Measurements from ENCODE around the gene TULP4.

TULP4 gene

DNA sequence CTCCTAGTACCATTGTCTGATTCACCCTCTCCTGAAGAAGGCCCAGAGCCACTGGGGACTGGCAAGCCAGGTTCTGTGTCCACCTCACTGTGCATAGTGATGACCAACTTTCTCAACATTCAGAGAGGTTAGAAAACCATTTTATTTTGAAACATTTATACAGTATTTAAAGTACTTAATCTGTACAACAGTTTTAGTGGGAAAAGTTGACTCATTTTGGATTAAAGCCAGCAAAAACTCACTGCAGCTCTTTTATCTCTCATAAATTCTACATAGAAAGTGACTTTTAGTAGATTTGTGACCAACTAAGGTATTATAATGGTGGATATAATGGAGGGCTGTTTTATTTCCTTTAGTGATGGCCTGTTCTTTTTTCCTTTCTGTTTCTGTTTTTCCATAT lies 9.7 kb downstream of the TULP4 start:
- DNase-seq (ENCODE audit: low read depth), result peak; percentile 36
- no peak overlapping the region for H3K4me3 ChIP-seq (ENCODE audit: low read length)
- TF ChIP-seq, protein P1, sequence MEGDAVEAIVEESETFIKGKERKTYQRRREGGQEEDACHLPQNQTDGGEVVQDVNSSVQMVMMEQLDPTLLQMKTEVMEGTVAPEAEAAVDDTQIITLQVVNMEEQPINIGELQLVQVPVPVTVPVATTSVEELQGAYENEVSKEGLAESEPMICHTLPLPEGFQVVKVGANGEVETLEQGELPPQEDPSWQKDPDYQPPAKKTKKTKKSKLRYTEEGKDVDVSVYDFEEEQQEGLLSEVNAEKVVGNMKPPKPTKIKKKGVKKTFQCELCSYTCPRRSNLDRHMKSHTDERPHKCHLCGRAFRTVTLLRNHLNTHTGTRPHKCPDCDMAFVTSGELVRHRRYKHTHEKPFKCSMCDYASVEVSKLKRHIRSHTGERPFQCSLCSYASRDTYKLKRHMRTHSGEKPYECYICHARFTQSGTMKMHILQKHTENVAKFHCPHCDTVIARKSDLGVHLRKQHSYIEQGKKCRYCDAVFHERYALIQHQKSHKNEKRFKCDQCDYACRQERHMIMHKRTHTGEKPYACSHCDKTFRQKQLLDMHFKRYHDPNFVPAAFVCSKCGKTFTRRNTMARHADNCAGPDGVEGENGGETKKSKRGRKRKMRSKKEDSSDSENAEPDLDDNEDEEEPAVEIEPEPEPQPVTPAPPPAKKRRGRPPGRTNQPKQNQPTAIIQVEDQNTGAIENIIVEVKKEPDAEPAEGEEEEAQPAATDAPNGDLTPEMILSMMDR (IDR thresholded peaks at IDR 0.05; ENCODE audit: insufficient read depth, low read depth, low read length, missing control alignments), result no peak

DNA sequence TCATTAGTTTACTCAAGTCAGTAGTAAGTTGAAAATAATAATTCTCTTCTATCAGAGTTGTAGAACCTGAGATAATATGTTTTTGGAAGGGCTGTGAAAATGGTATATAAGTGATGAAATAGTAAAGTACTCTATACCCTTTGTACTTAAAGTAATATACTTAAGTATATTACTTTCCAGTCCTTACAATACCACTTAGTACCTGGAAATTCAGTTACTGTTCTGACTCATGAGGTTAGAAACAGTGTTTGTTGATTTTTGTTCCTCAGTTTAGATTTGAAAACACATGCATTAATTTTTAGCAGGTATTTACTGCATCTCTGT lies 10.1 kb downstream of the TULP4 start:
- TF ChIP-seq, protein P1 (IDR thresholded peaks at IDR 0.05; ENCODE audit: insufficient read depth, low read depth, low read length, missing control alignments), result no peak
- DNase-seq (ENCODE audit: low read depth), result no peak
- H3K4me3 ChIP-seq (ENCODE audit: low read length), result no peak overlapping the region

DNA sequence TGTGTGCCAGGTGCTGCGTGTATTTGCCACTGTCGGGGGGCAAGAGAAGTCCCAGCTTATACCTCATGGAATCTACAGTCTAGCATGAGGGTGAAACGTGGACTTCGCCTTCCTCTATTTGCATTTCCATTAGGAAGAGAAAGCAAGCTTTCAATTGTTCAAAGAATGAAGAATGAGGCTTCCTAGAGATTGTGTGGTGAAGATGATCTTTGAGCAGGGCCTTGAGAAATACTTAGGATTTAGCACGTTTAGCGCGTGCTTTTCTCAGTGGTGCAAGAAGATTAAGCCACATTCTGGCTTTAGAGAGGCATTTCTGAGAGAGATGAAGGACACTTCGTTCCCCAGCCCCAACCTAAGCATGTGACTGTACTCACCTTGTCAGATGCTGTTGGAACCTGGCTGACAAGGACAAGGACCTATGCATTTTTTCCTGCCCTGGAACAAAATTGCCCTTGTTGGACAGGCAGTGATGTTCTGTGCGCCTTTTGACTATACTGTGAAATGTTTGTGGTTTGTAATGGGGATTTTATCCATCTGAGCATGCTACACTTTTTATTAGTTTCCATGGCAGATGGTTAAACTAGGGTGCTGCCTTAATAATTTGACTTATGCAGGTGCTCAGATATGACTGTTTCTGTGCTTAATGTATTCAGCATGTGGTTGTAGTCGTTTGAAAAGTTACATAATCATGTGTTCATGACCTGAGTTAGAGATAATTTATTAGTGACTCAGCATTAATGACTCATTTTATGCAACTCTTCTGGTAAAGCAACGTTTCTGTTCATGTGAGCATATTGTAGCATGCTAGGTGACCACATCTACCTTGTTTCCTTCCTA lies 10.7 kb downstream of the TULP4 start:
- TF ChIP-seq, protein P1 (IDR thresholded peaks at IDR 0.05; ENCODE audit: insufficient read depth, low read depth, low read length, missing control alignments), result no peak
- H3K4me3 ChIP-seq (ENCODE audit: low read length), result no peak overlapping the region
- DNase-seq (ENCODE audit: low read depth), result peak; percentile 91

DNA sequence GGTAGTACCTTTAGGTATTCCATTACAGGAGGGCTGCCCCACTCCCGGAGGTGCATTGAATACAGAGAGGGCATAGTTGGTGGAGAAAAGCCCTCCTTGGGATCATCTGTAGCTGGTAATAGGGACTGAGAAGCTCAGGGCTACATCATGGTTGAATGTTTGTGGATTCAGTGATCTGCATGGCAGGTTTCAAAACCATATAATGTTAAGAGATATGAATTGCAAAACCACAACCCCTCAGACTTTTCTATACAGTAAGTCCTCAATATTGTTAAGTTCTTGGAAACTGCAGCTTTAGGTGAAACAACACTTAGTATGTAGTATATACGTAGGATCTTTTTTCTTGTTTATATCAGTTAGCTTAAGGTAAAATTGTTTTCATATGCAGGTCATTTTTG lies 11.3 kb downstream of the TULP4 start:
- DNase-seq (ENCODE audit: low read depth), result no peak
- TF ChIP-seq, protein P1 (IDR thresholded peaks at IDR 0.05; ENCODE audit: insufficient read depth, low read depth, low read length, missing control alignments), result no peak
- H3K4me3 ChIP-seq (ENCODE audit: low read length), result no peak overlapping the region

DNA sequence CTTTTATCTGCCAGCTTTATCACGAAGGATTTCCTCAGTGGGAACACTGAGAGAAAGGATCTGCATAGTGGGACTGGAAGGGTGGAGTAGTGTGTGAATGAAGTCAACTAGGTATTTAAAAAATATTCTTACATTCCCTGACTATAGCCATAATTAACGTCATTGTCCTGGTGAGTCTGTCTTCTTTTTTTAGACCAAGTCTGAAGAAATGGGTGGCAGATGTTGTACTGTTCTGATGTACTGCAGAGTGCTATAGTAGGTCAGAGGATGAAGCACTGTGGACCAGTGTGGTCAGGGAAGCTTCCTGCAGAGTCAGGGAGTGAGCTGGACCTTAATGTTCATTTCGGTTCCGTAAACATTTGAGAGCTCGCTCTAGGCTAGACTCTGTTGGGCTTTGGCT lies 11.9 kb downstream of the TULP4 start:
- TF ChIP-seq, protein P1 (IDR thresholded peaks at IDR 0.05; ENCODE audit: insufficient read depth, low read depth, low read length, missing control alignments), result no peak
- no peak overlapping the region for H3K4me3 ChIP-seq (ENCODE audit: low read length)
- no peak for DNase-seq (ENCODE audit: low read depth)

DNA sequence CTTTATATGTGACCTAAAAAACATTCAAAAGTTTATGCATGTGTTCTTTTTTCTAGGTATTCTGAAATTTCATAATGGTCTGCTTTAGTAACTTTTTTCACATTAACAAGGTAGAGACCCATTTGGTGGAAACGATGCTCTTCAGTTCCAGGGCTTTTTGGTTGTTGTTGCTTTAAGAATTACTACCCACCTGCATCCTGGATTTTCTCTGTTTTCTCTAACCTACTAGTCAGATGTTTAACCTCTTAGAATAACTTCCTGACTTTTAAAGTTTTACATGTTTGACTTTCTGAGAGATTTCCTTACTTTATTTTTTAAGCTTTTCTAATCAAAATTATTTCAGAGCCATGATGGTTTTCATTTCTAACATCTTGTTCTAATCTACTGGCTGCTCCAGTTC lies 14.9 kb downstream of the TULP4 start:
- TF ChIP-seq, protein P1 (IDR thresholded peaks at IDR 0.05; ENCODE audit: insufficient read depth, low read depth, low read length, missing control alignments), result no peak
- no peak for DNase-seq (ENCODE audit: low read depth)
- H3K4me3 ChIP-seq (ENCODE audit: low read length), result no peak overlapping the region

DNA sequence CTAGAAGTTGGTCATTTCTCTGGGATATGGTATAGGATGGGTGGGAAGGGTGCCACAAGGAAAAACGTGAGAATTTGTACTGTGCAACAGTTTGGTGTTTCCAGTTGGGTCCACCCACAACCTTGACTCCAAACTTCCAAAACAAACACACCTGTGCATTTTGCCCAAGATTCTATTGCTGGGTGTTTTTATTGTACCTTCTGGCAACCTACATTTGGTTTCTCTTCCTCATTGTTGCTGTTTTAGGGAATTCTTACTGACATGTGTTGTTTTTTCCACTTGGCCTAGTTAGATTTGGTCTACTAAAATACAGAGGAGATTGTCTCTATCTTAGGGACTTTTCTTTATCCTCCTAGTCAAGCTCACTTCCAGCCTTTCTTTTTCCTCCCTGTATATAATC lies 16.7 kb downstream of the TULP4 start:
- TF ChIP-seq, protein P1 (IDR thresholded peaks at IDR 0.05; ENCODE audit: insufficient read depth, low read depth, low read length, missing control alignments), result no peak
- no peak for DNase-seq (ENCODE audit: low read depth)
- no peak overlapping the region for H3K4me3 ChIP-seq (ENCODE audit: low read length)

All from epithelial cell of esophagus (primary cell).